NCI-H128 (cell line): Measurements from ENCODE around the gene PYY.
"Not testable (repeated sequence)": the region's sequence is repeated elsewhere in the genome, so short reads cannot be mapped to it uniquely, and the experiment has no call there.

Experiments used
- DNase-seq: peaks from one replicate; lab custom pipeline; 2025; ENCODE audit not compliant: unreplicated experiment; lab: John Stamatoyannopoulos, UW

The PYY gene

DNA sequence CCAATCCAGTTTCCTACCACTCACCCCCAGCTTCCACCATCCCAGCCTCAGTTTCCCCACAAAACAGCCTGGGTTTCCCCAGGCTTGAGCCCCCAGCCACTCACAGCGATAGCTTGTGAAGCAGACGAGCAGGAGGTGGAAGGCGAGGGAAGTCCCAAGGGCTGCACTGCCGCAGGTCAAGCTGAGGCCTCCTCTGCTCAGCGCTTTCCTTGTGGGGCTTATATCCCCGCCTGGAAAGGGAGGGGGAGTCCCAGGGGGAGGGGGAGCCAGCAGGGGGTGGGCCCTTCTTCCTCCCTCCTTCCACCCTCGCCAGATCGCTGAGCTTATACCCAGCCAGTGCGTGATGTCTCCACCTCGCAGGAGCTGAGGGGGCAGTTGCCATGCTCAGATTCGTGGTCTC is at the start of gene PYY:
Gene PYY, minus strand, starts transcription at position 195 of the 400 bp plus-strand sequence. CDS start 457 bp downstream, outside the sequence.
- no peak for DNase-seq

DNA sequence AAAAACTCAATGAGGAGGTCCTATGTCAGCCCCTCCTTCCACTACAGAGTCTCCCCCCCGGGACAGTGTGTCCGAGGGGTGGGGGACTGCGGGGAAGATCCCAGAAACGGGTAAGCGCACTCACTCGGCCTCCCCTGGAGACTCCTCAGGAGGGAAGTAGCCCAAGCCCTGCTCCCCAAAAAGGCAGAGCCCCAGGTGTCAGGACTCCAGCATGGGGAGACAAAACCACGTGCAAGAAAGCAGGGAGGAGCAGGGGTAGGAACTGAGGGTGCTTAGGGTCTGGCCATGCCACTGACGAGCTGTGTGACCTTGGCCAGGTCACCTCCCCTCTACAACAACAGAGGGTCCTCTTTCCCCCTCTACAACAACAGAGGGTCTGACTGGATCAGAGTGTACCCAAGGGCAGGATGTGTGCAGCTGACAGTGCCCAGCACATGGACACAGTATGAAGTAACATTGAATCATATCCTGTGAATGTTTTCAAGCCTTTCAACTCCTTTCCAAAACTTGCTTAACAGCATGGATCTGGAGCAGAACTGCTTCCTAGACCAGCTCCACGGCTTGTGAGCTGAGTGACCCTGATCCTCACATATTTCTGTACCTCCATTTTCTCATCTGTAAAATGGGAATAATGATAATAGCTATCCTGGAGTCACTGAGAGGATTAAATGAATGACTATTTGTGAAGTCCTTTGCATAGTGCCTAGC is 48.6 kb upstream of the PYY start:
- DNase-seq, result no peak

DNA sequence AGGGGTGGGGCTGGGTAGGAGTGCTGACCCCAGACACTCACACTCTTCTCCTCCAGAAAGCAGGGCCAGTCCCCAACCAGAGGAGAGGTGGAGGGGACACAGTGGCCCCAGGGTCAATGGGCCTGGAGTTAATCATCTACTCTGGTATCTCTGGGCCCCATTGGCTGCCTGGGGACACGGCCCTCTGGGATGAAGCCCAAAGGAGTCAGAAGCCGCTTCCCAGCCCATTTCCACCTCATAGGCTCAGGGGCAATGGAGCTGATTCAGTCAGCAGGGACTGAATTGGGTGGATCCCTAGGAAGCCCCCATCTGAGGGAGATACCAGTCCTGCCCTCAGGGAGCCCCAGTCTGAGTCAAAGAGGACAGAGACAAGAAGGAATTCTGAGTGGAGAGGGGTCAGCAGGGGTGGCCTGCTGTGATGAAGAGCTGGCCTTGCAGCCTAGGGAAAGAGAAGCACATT is 47.8 kb upstream of the PYY start:
- DNase-seq, result no peak

DNA sequence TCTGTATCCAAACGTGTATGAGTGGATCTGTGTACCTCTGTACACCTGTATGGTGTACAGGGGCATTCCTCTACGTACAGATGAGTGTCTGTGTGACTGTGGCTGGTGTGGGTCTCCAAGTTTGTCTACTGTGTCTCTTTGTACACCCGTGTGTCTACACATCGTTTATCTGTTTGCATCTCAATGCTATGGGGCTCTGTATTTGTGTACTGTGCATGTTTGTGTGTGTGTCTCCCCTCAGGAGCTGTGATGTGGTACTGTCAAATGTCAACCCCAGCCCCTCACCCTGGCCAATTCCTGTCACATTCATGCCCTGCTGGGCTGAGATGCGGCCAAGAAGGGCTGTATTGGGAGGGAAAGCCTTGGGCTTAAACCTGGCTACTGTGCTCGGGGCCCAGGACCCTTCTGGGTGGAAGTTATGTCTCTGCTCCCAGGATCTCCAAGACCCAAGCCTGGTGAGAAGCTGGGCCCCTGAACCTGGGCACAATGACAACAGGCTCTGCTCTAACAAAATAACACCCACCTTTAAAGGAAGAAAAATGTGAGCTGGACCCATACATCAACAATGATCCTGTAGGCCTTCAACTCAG is 47.2 kb upstream of the PYY start:
- DNase-seq, result no peak

DNA sequence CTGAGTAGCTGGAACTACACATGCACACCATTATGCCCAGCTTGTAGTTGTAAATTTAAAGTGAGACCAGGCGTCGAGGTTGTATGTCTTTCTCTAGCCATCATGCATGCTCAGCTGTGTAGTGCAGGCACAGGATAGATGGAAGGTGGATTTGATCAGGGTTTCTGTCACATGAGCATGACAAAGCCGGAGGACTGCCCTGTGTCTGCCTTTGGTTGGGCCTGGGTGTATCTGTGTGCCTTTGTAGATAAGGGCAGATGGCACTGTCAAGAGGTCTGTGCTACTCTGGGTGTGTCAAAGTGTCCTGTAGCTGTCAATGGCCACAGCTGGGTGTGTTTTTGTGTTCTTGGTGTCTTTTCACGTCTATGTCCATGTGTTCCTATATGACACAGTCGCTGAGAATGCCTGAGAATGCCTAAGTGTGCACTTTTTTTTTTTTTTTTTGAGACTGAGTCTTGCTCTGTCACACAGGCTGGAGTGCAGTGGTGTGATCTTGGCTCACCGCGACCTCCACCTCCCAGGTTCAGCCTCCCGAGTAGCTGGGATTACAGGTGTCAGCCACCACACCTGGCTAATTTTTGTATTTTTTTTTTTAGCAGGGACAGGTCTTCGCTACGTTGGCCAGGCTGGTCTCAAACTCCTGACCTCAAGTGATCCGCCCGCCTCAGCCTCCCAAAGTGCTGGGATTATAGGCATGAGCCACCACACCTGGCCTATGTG is 46.6 kb upstream of the PYY start:
- no peak for DNase-seq

DNA sequence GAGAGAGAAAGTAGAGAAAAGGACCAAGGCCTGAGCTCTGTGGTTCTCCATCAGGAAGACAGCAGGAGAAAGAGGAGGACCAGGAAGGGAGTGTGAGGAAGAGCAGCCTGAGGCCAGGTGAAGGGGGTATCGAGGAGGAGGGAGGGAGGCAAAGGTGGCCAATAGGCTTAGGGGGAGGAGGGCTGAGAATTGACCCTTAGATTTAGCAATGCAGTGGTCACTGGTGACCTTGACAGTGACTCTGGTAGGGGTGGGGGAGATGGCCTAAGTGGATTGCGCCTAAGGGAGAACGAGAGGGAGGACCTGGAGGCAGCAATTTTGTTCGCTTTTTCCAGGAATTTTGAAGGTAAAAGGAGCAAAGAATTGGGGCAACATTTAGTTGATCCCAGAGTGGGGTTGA is 45.3 kb upstream of the PYY start:
- DNase-seq, result no peak

DNA sequence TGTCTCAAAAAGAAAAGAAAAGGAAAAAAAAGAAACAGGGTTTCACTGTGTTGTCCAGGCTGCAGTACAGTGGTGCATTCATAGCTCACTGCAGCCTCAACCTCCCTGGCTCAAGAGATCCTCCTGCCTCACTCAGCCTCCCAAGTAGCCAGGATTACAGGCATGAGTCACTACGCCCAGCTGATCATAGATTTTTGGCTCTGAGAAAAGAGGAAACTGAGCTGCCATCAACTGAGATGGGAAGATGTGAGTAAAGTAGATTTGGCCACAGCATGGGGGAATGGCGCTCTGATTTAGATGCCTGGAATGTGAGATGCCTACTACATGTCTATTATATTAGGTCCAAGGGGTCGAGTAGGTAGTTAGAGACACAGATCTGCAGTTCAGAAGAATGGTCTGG is 44.8 kb upstream of the PYY start:
- no peak for DNase-seq

DNA sequence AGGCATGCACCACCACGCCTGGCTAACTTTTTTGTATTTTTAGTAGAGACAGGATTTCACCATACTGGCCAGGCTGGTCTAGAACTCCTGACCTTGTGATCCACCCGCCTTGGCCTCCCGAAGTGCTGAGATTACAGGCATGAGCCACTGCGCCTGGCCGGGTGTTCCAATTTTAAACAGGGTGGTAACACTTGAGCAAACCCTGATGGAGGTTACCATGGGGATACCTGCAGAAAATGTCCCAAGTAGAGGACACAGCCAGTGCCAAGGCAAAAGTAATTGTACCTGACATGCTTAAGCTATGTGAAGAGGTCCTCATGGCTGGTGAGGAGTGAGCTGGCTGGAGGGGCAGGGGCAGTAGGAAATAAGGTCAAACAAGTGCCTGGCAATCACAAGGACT is 43.4 kb upstream of the PYY start:
- DNase-seq, result not testable (repeated sequence)

DNA sequence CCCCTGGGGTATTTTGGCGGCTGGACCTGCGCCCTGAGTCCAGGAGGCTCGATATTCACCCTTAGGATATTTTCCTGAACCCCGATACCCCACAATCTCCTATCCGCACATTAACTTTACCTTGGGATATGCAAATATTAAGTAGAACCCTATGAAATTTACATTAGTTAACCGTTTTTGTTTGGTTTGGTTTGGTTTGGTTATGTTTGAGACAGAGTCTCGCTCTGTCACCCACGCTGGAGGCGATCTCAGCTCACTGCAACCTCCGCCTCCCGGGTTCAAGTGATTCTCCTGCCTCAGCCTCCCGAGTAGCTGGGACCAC is 41.4 kb upstream of the PYY start:
- DNase-seq, result no peak

DNA sequence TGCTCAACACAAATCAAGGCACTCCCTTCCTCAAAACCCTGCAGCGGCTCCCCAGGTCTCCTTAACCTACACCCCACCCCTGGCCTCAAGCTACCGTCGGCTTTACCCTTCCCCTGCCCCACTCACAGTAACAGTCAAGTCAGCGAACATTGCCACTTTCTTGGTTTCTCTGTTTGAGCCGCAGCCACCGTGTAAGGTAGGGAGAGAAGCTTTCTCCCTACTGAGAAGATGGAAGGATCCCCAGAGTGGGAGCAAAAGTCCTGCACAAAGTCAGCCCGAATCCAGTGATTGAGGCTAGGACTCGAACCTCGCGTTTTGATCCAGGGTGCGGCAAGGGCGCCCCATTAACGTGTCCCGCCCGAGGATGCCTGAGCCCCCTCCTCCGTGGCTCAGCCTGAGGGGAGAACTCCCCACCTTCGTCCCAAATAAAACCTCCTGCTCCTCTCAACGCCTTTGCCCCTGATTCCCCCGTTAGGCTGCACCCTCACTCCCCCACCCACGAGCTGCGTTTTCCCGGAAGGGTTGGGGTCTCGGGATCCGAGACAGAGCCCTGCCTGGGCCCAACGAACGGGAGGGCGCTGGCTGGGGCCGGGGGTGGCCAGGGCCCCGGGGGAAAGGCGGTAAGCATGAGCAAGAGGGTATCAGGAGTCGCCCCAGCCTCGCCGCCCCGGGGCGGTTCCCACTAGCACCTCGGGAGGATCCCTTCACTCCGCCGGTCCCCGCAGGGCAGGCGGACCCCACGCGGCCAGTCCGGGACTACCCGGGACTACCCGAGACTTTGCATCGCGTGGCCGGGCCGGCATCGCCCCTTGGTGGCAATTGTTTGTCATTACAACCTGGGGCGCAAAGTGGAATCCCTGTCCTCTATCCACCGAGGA is 40.8 kb upstream of the PYY start:
- peak; percentile 37 for DNase-seq

DNA sequence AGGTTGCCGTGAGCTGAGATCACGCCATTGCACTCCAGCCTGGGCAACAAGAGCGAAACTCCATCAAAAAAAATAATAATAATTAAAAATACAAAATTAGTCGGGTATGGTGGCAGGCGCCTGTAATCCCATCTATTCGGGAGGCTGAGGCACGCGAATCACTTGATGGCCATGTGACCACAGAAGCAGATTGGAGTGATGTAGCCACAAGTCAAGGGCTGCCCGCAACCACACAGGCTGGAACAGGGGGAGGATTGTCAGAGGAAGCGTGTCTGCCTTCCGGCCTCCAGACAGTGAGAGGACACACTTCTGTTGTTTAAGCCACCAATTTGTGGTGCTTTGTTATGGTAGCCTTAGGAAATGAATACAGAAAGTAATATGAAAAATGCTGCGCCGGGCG is 38.9 kb upstream of the PYY start:
- DNase-seq, result no peak

DNA sequence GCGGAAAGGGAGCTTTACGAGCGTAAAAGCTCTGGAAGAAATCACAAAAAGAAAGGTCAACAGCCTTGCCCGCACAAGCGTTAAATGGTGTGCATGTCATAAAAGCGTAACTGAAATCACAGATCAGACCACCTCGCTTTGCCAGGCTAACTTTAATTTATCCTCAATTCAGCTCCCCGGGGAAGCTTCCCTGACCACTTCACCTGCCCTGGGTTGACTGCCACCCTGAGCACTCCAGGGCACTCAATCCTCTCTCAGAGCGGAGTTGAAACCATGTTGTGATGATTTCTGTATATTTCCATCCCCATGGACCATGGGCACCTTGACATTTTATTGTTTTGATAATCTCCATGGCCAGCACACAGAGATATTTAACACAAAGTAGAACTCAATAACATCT is 34.6 kb upstream of the PYY start:
- DNase-seq, result no peak

DNA sequence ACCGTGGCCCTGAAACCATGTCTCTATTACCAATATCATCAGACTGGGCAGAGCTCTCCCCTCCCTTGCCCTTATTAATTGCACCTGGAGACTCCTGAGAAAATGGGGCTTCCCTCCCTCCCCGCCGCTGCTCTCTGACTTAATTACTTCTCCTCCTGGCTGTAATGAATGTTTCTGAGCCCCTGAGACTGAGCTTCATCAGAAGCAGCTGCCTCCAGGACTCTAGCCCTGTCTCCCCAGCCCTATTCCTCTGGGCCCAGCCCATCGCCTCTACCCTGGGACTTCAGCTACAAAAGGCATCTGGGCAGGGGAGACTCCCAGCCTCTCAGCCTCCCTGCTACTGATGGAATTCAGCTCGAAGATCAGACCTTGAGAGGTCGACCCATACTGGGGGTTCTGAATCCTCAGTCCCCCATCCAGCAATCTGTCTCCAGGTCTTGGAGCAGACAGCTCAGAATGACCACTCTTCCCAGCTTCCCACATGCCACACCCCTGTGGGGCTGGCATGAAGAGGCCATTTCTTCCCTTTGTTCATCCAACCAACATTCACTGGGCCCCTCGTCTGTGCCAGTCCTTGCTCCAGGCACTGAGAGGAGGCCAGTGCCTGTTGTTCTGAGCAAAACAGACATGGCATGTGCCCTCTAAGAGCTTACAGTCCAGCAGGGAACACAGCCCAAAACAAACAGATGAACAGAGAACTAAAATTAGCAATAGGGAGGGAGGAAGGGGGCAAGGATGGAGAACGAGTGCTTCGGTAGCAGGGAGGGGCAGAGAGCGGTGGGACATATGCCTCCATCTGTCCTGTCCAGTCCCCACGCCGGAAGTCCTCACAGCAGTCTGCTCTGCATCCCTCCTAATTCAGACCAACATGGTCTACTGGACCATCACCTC is 33.6 kb upstream of the PYY start:
- DNase-seq, result no peak

DNA sequence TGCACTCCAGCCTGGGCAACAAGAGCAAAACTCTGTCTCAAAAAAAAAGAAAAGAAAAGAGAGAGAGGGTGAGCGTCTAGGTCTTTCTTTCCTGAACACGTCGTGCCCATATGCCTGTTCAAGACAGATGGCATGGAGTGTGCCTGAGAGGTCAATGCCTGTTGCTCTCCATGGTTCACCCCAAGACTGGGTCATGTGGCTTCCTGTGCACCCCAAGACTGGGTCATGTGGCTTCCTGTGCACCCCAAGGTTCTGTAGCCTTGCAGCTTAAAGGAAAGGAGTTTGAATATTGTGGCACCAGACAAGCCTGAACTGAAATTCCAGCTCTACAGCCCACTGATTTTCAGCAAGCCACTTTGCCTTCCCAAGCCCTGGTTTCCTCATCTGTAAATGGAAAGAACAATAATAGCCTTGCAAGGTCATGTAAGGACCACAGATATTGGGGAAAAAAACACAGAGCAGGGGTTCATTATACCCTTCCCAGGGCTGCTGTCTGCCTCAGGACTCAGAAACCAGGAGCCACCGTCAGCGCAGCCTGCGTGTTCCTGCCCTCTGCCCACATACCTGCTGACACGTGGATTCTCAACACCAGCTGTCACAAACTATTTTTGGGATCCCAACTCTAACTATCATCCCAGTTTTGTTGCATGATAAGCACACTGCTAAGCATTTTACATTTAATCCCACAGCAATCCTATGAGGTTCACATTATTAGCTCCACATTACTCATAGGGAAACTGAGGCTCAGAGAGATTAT is 32.7 kb upstream of the PYY start:
- no peak for DNase-seq

DNA sequence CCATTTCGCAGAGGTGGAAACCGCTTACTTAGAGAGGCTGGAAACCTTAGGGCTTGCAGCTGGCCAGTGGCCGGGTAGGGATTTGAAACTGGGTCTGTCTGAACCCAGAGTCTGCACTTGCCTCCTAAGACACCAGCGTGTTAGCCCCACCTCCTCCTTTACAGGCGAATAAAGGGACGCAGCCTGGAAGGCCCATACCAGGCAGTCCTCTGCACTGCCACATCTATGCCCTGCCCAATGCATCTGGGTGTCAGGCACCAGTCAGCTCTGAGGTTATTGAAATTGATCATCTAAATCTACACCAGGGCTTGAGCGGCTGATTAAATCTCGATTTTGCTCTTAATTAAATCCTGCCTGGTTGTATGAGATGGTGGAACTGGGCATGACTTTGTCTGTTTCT is 30.8 kb upstream of the PYY start:
- no peak for DNase-seq

DNA sequence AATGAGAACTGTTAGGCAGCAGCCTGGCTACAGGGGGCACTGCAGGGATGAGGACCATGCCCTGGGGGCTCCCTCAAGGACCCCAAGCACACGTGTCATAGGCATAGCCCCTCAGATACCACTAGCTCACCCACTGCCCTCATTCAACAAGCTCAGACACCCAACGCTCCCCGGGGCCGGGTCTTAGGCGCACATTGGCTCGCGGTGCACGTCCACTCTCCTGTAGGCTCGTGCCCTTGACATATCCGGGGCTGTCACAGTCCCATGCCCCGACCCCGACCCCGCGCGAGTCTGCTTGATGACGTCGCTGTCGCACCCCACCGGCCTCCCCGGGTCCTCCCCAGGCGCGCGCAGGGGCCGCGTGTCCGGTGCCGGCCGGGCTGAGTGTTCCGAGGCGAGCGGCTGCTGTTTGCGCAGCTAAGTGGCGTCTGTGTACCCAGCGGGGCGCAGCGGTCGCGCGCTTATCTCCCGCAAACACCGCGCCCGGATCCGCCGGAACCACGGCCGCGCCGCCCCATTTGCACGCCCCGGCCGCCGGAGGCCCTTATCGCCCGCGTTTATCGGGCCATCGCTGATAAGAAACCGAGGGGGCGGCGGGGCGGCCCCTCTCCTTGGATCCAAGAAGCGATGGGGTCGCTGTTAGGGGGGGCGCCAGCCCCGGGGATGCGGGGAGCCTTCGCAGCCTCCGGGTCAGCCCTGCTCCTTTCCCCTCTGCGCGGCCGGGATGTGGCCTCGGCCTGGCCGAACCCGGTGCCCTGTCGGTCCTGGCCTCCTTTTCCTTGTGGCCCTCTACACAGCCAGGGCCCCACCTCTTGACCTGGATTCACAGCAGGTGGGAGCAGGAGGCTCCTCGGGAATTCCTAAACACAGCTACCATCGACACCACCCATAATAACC is 30.0 kb upstream of the PYY start:
- DNase-seq, result no peak

DNA sequence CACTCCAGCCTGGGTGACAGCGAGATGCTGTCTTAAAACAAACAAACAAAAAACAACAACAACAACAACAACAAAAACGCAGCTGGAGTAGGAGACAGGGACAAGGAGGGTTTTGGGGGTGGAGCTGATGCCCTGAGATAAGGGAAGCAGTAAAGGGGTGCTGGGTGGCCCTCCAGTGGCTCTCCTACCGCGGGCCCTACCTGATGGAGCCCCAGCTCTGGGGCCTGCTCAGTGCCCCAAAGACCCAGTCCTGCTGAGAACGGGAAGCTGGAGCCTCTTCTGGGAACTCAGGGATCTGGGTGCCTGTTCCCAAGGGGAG is 29.4 kb upstream of the PYY start:
- no peak for DNase-seq

DNA sequence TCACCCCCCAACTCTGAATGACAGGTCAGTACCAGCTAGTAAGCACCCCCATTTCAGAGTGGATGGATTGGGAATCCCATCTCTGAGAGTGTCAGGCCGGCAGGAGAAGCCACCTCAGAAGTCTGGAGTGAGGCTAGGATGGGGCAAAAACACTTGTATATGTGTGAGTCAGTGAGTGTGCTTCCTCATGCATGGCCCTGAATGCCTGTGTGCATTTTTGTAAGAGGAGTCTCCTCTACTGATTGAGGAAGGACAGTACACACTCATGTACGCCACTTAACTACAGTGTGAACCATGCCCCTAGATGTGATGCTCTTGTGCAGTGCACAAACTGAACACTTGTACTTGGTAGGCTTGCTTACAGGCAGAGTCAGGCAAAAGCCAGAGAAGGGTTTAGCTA is 28.4 kb upstream of the PYY start:
- no peak for DNase-seq

DNA sequence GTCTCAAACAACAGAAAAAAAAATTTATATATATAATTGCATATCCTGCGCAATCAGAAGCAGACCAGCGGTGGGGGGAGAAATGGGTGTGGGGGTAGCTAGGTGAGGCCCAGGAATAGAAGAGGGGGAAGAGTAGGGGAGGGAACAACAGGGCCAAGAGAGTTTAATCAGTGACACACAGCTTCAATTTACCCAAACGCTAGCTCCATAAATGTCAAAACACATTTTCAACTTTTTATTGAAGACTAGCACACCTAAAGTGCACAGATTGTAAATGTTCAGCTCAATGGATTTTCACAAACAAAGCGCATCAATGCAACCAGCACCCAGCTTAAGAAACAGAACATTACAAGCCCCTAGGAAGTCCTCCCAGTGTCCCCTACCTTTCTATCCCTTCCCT is 25.9 kb upstream of the PYY start:
- no peak for DNase-seq
